ENCODE measurements around the gene LEPROT. TPM values are rescaled to one million over a fixed set of nuclear protein-coding genes. Genes with fewer than 3 reads are reported as not detected.
"Not testable (repeated sequence)": the region's sequence is repeated elsewhere in the genome, so short reads cannot be mapped to it uniquely, and the experiment has no call there.

The LEPROT gene
- total RNA-seq, 1 experiment from 2014 or later: 18.1 TPM

DNA sequence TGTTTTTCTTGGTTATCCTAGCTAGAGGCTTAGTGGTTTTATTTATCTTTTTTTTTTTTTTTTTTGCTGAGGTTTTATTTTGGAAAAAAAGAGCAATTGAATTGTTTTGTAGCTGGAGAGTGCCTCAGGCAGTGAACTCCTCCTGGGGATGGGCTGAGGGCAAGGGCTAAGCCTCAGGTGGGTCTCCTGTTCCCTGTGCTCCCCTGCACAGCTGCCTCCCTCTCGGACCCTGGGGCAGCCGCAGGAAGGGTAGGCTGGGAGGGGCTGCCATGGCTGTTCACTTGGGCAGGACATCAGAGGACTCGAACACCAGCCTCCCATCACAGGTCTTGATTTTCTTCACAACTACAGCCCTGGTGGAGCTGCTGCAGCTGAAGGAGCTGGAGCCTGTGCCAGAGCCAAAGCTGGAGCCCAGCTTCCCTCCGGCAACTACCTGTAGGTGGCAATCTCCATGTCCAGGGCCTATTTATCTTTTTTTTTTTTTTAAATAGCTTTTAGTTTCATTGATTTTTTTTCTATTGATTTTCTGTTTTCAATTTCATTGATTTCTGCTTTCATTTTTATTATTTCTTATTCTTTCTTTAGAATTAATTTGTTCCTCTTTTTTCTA is 28.9 kb downstream of the LEPROT start:
- Mint-ChIP-seq H3K9me3 (peaks cover 8% of the 10 kb centered on the region), H3K27ac (no peak overlapping the region), H3K4me3 (no peak overlapping the region), H3K27me3 (ENCODE audit: low read depth) (peaks cover 5% of the 10 kb centered on the region; the same call in 1 of the 2 replicates), H3K4me1 (peaks cover 12% of the 10 kb centered on the region), H3K36me3 (peaks cover 8% of the 10 kb centered on the region)
- CTCF ChIA-PET: interaction anchor here (0.6 to 1.4 kb wide), 19 partner anchors 8 to 322 kb away, joined by 3 to 44 read pairs (median 4); partner anchors contain the start of genes DNAJC6, LEPR and LEPROT
- POLR2A ChIA-PET: interaction anchor here (1.2 kb wide), 1 partner anchor 29 kb away, joined by 4 read pairs; the partner anchor contains the start of genes LEPR and LEPROT
- TF ChIP-seq ESRRA (CRISPR knock-in tag; IDR thresholded peaks at IDR 0.05; ENCODE audit: borderline replicate concordance) (no peak), JUN (CRISPR knock-in tag; IDR thresholded peaks at IDR 0.05) (no peak), CREB1 (CRISPR knock-in tag; IDR thresholded peaks at IDR 0.05) (no peak), ZNF219 (CRISPR knock-in tag; IDR thresholded peaks at IDR 0.05; ENCODE audit: borderline replicate concordance) (no peak), JAZF1 (CRISPR knock-in tag; IDR thresholded peaks at IDR 0.05) (no peak), RORB (CRISPR knock-in tag; IDR thresholded peaks at IDR 0.05) (no peak), EMX1 (CRISPR knock-in tag; IDR thresholded peaks at IDR 0.05) (no peak)
- TF ChIP-seq, protein P1, sequence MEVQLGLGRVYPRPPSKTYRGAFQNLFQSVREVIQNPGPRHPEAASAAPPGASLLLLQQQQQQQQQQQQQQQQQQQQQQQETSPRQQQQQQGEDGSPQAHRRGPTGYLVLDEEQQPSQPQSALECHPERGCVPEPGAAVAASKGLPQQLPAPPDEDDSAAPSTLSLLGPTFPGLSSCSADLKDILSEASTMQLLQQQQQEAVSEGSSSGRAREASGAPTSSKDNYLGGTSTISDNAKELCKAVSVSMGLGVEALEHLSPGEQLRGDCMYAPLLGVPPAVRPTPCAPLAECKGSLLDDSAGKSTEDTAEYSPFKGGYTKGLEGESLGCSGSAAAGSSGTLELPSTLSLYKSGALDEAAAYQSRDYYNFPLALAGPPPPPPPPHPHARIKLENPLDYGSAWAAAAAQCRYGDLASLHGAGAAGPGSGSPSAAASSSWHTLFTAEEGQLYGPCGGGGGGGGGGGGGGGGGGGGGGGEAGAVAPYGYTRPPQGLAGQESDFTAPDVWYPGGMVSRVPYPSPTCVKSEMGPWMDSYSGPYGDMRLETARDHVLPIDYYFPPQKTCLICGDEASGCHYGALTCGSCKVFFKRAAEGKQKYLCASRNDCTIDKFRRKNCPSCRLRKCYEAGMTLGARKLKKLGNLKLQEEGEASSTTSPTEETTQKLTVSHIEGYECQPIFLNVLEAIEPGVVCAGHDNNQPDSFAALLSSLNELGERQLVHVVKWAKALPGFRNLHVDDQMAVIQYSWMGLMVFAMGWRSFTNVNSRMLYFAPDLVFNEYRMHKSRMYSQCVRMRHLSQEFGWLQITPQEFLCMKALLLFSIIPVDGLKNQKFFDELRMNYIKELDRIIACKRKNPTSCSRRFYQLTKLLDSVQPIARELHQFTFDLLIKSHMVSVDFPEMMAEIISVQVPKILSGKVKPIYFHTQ (CRISPR knock-in tag; IDR thresholded peaks at IDR 0.05): no peak
- TF ChIP-seq, protein P2, sequence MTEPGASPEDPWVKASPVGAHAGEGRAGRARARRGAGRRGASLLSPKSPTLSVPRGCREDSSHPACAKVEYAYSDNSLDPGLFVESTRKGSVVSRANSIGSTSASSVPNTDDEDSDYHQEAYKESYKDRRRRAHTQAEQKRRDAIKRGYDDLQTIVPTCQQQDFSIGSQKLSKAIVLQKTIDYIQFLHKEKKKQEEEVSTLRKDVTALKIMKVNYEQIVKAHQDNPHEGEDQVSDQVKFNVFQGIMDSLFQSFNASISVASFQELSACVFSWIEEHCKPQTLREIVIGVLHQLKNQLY (CRISPR knock-in tag; IDR thresholded peaks at IDR 0.05): no peak
- peak; percentile 34 for DNase-seq (ENCODE audit: low spot score)
- ATAC-seq: peak; percentile 95

DNA sequence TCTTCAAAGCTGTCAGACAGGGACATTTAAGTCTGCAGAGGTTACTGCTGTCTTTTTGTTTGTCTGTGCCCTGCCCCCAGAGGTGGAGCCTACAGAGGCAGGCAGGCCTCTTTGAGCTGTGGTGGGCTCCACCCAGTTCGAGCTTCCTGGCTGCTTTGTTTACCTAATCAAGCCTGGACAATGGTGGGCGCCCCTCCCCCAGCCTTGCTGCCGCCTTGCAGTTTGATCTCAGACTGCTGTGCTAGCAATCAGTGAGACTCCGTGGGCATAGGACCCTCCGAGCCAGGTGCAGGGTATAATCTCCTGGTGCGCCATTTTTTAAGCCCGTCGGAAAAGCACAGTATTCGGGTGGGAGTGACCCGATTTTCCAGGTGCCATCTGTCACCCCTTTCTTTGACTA is 35.2 kb downstream of the LEPROT start:
- POLR2A ChIA-PET; ATAC-seq; H3K27ac Mint-ChIP-seq; H3K27me3 Mint-ChIP-seq (ENCODE audit: low read depth): not testable (repeated sequence)
- CTCF ChIA-PET: interaction anchor here (1.3 kb wide), 1 partner anchor 22 kb away, joined by 3 read pairs; no protein-coding TSS in a partner anchor
- Mint-ChIP-seq H3K4me3 (peak overlapping the region; percentile 43), H3K9me3 (peaks cover 33% of the 10 kb centered on the region), H3K36me3 (peaks cover 20% of the 10 kb centered on the region), H3K4me1 (peaks cover 28% of the 10 kb centered on the region)
- peak; percentile 70 for DNase-seq (ENCODE audit: low spot score)
- TF ChIP-seq, protein P3, sequence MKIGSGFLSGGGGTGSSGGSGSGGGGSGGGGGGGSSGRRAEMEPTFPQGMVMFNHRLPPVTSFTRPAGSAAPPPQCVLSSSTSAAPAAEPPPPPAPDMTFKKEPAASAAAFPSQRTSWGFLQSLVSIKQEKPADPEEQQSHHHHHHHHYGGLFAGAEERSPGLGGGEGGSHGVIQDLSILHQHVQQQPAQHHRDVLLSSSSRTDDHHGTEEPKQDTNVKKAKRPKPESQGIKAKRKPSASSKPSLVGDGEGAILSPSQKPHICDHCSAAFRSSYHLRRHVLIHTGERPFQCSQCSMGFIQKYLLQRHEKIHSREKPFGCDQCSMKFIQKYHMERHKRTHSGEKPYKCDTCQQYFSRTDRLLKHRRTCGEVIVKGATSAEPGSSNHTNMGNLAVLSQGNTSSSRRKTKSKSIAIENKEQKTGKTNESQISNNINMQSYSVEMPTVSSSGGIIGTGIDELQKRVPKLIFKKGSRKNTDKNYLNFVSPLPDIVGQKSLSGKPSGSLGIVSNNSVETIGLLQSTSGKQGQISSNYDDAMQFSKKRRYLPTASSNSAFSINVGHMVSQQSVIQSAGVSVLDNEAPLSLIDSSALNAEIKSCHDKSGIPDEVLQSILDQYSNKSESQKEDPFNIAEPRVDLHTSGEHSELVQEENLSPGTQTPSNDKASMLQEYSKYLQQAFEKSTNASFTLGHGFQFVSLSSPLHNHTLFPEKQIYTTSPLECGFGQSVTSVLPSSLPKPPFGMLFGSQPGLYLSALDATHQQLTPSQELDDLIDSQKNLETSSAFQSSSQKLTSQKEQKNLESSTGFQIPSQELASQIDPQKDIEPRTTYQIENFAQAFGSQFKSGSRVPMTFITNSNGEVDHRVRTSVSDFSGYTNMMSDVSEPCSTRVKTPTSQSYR (CRISPR knock-in tag; IDR thresholded peaks at IDR 0.05): peak; percentile 88; the same call in 1 of the 2 replicates
- TF ChIP-seq, protein P4, sequence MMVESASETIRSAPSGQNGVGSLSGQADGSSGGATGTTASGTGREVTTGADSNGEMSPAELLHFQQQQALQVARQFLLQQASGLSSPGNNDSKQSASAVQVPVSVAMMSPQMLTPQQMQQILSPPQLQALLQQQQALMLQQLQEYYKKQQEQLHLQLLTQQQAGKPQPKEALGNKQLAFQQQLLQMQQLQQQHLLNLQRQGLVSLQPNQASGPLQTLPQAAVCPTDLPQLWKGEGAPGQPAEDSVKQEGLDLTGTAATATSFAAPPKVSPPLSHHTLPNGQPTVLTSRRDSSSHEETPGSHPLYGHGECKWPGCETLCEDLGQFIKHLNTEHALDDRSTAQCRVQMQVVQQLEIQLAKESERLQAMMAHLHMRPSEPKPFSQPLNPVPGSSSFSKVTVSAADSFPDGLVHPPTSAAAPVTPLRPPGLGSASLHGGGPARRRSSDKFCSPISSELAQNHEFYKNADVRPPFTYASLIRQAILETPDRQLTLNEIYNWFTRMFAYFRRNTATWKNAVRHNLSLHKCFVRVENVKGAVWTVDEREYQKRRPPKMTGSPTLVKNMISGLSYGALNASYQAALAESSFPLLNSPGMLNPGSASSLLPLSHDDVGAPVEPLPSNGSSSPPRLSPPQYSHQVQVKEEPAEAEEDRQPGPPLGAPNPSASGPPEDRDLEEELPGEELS (CRISPR knock-in tag; IDR thresholded peaks at IDR 0.05): peak; percentile 77; the same call in 1 of the 2 replicates
- TF ChIP-seq FOXK1 (CRISPR knock-in tag; IDR thresholded peaks at IDR 0.05): peak; percentile 79

DNA sequence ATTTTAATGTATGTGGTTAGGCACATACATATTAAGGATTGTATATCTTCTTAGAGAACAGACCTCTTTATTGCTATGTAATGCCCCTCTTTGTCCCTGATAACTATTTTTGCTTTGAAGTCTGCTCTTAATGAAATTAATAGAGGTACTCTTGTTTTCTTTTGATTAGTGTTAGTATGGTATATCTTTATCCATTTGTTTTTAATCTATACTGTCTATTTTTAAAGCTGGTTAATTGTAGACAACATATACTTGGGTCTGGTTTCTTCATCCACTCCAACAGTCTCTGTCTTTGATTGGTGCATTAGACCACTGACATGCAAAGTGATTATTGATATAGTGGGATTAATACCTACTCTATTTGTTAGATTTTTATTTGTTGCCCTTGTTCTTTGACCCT is 36.0 kb downstream of the LEPROT start:
- Mint-ChIP-seq H3K27ac (no peak overlapping the region), H3K9me3 (peaks cover 33% of the 10 kb centered on the region), H3K4me1 (peaks cover 28% of the 10 kb centered on the region), H3K27me3 (ENCODE audit: low read depth) (peaks cover 5% of the 10 kb centered on the region), H3K4me3 (no peak overlapping the region), H3K36me3 (peaks cover 20% of the 10 kb centered on the region)
- CTCF ChIA-PET: no interaction called here
- DNase-seq (ENCODE audit: low spot score) (no peak), ATAC-seq (no peak)
- POLR2A ChIA-PET: no interaction called here
- TF ChIP-seq JAZF1 (CRISPR knock-in tag; IDR thresholded peaks at IDR 0.05) (no peak), SOX15 (CRISPR knock-in tag; IDR thresholded peaks at IDR 0.05) (no peak), KAT7 (CRISPR knock-in tag; IDR thresholded peaks at IDR 0.05; ENCODE audit: borderline replicate concordance) (no peak), NFYB (CRISPR knock-in tag; conservative IDR thresholded peaks at IDR 0.05; ENCODE audit: low read depth) (no peak)
- TF ChIP-seq, protein P5, sequence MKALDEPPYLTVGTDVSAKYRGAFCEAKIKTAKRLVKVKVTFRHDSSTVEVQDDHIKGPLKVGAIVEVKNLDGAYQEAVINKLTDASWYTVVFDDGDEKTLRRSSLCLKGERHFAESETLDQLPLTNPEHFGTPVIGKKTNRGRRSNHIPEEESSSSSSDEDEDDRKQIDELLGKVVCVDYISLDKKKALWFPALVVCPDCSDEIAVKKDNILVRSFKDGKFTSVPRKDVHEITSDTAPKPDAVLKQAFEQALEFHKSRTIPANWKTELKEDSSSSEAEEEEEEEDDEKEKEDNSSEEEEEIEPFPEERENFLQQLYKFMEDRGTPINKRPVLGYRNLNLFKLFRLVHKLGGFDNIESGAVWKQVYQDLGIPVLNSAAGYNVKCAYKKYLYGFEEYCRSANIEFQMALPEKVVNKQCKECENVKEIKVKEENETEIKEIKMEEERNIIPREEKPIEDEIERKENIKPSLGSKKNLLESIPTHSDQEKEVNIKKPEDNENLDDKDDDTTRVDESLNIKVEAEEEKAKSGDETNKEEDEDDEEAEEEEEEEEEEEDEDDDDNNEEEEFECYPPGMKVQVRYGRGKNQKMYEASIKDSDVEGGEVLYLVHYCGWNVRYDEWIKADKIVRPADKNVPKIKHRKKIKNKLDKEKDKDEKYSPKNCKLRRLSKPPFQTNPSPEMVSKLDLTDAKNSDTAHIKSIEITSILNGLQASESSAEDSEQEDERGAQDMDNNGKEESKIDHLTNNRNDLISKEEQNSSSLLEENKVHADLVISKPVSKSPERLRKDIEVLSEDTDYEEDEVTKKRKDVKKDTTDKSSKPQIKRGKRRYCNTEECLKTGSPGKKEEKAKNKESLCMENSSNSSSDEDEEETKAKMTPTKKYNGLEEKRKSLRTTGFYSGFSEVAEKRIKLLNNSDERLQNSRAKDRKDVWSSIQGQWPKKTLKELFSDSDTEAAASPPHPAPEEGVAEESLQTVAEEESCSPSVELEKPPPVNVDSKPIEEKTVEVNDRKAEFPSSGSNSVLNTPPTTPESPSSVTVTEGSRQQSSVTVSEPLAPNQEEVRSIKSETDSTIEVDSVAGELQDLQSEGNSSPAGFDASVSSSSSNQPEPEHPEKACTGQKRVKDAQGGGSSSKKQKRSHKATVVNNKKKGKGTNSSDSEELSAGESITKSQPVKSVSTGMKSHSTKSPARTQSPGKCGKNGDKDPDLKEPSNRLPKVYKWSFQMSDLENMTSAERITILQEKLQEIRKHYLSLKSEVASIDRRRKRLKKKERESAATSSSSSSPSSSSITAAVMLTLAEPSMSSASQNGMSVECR (CRISPR knock-in tag; IDR thresholded peaks at IDR 0.05; ENCODE audit: borderline replicate concordance): no peak
- TF ChIP-seq, protein P4 (CRISPR knock-in tag; IDR thresholded peaks at IDR 0.05): no peak
